Ovary (tissue), 9 donors: ENCODE results near the gene PLCH2. TPM values are rescaled to one million over a fixed set of nuclear protein-coding genes. Genes with fewer than 3 reads are reported as not detected.

Experiments
- DNase-seq, 5 donors: peaks; one replicate each; pipeline ENCODE4 v3.0.0-alpha.2; 2019 to 2020
- H3K27ac ChIP-seq, 2 donors: fragments of 200-600 bp; one replicate each; pipeline versions ENCODE4 v1.5.1 to v1.8.0; 2019 to 2022
- H3K27me3 ChIP-seq: fragments of 200-600 bp; one replicate; pipeline ENCODE4 v1.8.0; 2022
- H3K36me3 ChIP-seq: fragments of 200-600 bp; sonication (generic); one replicate; pipeline ENCODE4 v1.5.1; 2019
- H3K4me1 ChIP-seq: one replicate; pipeline ENCODE4 v1.8.1; 2013; ENCODE audit warnings: mild to moderate bottlenecking, moderate library complexity; ENCODE audit not compliant: insufficient read depth
- H3K4me3 ChIP-seq: fragments of 200-600 bp; sonication (generic); one replicate; pipeline ENCODE4 v1.5.1; 2017
- H3K9me3 ChIP-seq, 2 donors: fragments of 200-600 bp in 1 of 2; sonication (generic) in 1 of 2; one replicate each; pipeline versions ENCODE4 v1.5.1 to v1.8.1; 2013 to 2019; ENCODE audit warnings: mild to moderate bottlenecking in 1 of 2, moderate library complexity in 1 of 2
- CTCF ChIP-seq, 3 donors: fragments of 450-650 bp in 2 of 3; fragments of 200-600 bp in 1 of 3; IDR thresholded peaks; one replicate each; pipeline versions ENCODE4 v1.5.1 to v1.8.0; 2016 to 2022; ENCODE audit warnings: antibody characterized with exemption in 3 of 3, mild to moderate bottlenecking in 1 of 3
- EP300 ChIP-seq: sonication (generic); formaldehyde crosslinking; IDR thresholded peaks from one replicate; pipeline ENCODE4 v1.6.1; 2017; ENCODE audit warnings: antibody characterized with exemption
- POLR2A ChIP-seq: fragments of 450-650 bp; IDR thresholded peaks from one replicate; pipeline ENCODE4 v1.6.1; 2017; ENCODE audit warnings: antibody characterized with exemption, mild to moderate bottlenecking, moderate library complexity
- WGBS, 3 donors: extraction: QIAGEN DNeasy Blood & Tissue Kit in 1 of 3; methylation state at CpG; one replicate each; pipeline versions ENCODE4 v1.1.5 to v1.1.7; 2013 to 2017; 5-methylcytosine and 5-hydroxymethylcytosine counted together
- intact Hi-C, 4 donors: fragments of 100-400 bp; cut with DNase I; formaldehyde crosslinking; loops; one replicate each; pipeline versions ENCODE4 v1.11.0 to v1.15.1; 2022 to 2023
- polyA plus RNA-seq, 2 donors: library from polyadenylated mRNA; stranded (reverse); fragments of 200-250 nt in 1 of 2; fragments of 350-450 nt in 1 of 2; fragmentation: Illumina TruSeq in 1 of 2; extraction: RNeasy Lipid Tissue Mini Kit (QIAGEN cat#74804) in 1 of 2; gene quantifications; one replicate each; pipeline ENCODE4 v1.2.3, GENCODE V29; 2013 to 2014
- total RNA-seq, 7 donors: library from RNA; depleted of rRNA in 2 of 7; stranded (reverse); fragments of >200 nt in 2 of 7; fragmentation: NEBNext Ultra II Directional in 3 of 7; extraction: Animal tissue kit (Norgen Biotek cat#: 25700) in 3 of 7; gene quantifications; one replicate each; pipeline versions ENCODE4 v1.1.0 to v1.2.4, GENCODE V29; 2016 to 2023
- donor health status: DM: no; HTN: no; CAD: no; lungs with moderate emphysema.
- donor health status: DM: no; HTN: no; CAD: no.
- donor health status: Bipolar disorder and iron deficiency.
- donor health status: DM: yes; HTN: yes; CAD: no.
- donor health status: DM: no; HTN: no; CAD: no.
- donor health status: DM: yes; HTN: yes; CAD: no.

PLCH2 gene
- total and polyA plus RNA-seq, 9 donors = 0.05 to 0.84 (median 0.34) TPM; not detected in 1

- Histone ChIP-seq H3K36me3 (no peaks in the 10 kb centered on the region), H3K4me1 (peaks cover 17% of the 10 kb centered on the region), H3K27ac (no peak overlapping the region), H3K4me3 (no peak overlapping the region), H3K9me3 (no peaks in the 10 kb centered on the region), H3K27me3 (no peaks in the 10 kb centered on the region)
- intact Hi-C loops = no loop called here
- TF ChIP-seq POLR2A (no peak), EP300 (no peak), CTCF (IDR thresholded peaks at IDR 0.05) (no peak)
- no peak for DNase-seq
- 43 to 61% (median 50%) methylated on average over 7 of the region's 7 CpGs for WGBS, 3 donors
Observed at GRCh38 chr1:2522230-2522629, 46.1 kb downstream of the PLCH2 start.

- WGBS, 3 donors = 74 to 76% (median 75%) methylated on average over 32 of the region's 32 CpGs
- Histone ChIP-seq H3K36me3 (no peaks in the 10 kb centered on the region), H3K9me3 (no peaks in the 10 kb centered on the region), H3K27ac (no peak overlapping the region), H3K4me1 (peaks cover 17% of the 10 kb centered on the region), H3K27me3 (no peaks in the 10 kb centered on the region), H3K4me3 (no peak overlapping the region)
- DNase-seq = no peak
- intact Hi-C loops = no loop called here
- TF ChIP-seq EP300 = no peak
- no peak for TF ChIP-seq CTCF (IDR thresholded peaks at IDR 0.05)
- TF ChIP-seq POLR2A = no peak
Observed at GRCh38 chr1:2523191-2523890, 47.3 kb downstream of the PLCH2 start.

GRCh38 chr1:2523891-2524609 is 48.0 kb downstream of the PLCH2 start:
- Histone ChIP-seq H3K36me3 (no peaks in the 10 kb centered on the region), H3K4me3 (no peak overlapping the region), H3K4me1 (peaks cover 17% of the 10 kb centered on the region), H3K27me3 (no peaks in the 10 kb centered on the region), H3K27ac (no peak overlapping the region), H3K9me3 (no peaks in the 10 kb centered on the region)
- intact Hi-C loops = no loop called here
- 78 to 86% (median 79%) methylated on average over 10 of the region's 10 CpGs for WGBS, 3 donors
- DNase-seq = no peak
- TF ChIP-seq EP300 (no peak), CTCF (IDR thresholded peaks at IDR 0.05) (no peak), POLR2A (no peak)

GRCh38 chr1:2525572-2525919 is 49.5 kb downstream of the PLCH2 start:
- peaks cover 21% of the 10 kb centered on the region for H3K4me1 ChIP-seq
- intact Hi-C loops = no loop called here
- H3K27ac ChIP-seq = peak overlapping the region in 1 of 2 donors; percentile 66
- no peaks in the 10 kb centered on the region for H3K9me3 ChIP-seq
- peak overlapping the region; percentile 73 for H3K4me3 ChIP-seq
- peaks cover 4% of the 10 kb centered on the region for H3K27me3 ChIP-seq
- DNase-seq = no peak
- WGBS, 3 donors = 1 to 3% (median 1%) methylated on average over 20 of the region's 20 CpGs
- no peaks in the 10 kb centered on the region for H3K36me3 ChIP-seq
- TF ChIP-seq EP300 = no peak
- no peak for TF ChIP-seq POLR2A
- no peak for TF ChIP-seq CTCF (IDR thresholded peaks at IDR 0.05)
